Epithelial cell of proximal tubule (primary cell): ENCODE measurements around the gene PPP1R14C. TPM values are rescaled to one million over a fixed set of nuclear protein-coding genes. Genes with fewer than 3 reads are reported as not detected.

ENCODE experiments used
- DNase-seq: peaks from one replicate; pipeline ENCODE4 v3.0.0-alpha.2; 2011; ENCODE audit warnings: low read depth
- H3K4me3 ChIP-seq: 2 replicates; pipeline ENCODE4 v1.5.1; 2011; ENCODE audit warnings: low read depth, mild to moderate bottlenecking, low read length
- CTCF ChIP-seq: conservative IDR thresholded peaks from 2 replicates; pipeline ENCODE4 v1.5.1; 2012; ENCODE audit warnings: low read depth, mild to moderate bottlenecking, low read length
- total RNA-seq: library from RNA; depleted of rRNA; stranded (reverse); fragments of >200 nt; gene quantifications from 2 replicates; pipeline ENCODE4 v1.2.3, GENCODE V29; 2015

PPP1R14C gene
- total RNA-seq, 1 donor from 2014 or later, result 27.0 TPM

- no peak overlapping the region for H3K4me3 ChIP-seq
- no peak for TF ChIP-seq CTCF
- DNase-seq, result no peak
These were observed 21.1 kb downstream of the PPP1R14C start for GRCh38 chr6:150163970-150164369.

- TF ChIP-seq CTCF, result no peak
- no peak for DNase-seq
- H3K4me3 ChIP-seq, result no peak overlapping the region
These were observed 22.3 kb downstream of the PPP1R14C start for GRCh38 chr6:150165020-150165702.

DNA sequence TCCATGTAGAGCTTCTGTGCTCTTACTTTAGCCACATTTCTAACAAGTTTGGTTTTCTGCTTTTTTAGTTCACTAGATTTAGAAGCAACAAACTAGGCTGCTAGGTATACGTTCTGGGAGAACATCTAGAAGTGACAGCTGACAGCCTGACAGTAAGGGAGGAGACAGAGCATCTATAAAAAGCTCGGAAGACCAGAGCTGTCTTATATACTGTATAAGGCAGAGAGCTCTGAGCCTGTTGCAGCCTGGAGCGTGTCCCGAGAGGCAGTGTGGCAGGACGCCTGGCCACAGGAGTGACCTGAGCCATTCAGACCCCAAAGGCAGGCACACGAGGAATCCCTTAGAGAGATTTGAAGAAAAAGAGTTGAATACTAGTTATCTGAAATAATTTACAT lies 24.6 kb downstream of the PPP1R14C start:
- TF ChIP-seq CTCF, result no peak
- DNase-seq, result no peak
- peak overlapping the region; percentile 50 for H3K4me3 ChIP-seq

DNA sequence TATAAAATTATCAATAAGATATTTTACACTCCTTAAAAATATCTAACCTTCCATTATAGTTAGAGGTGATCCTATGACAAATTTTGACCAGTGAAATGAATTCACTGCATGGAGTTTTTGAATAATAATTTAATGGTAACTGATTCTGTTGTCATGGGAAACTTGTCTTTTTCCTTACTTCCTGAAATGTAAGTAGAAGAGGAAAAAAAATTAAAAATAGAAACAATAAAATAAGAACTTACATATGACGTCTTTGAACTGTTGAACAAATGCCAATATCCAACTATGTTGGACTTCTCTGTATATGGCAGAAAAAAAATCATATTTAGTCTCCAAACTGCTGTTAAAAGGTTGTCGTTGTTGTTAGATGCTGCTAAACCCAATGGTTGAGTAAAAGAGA lies 26.3 kb downstream of the PPP1R14C start:
- DNase-seq, result no peak
- no peak overlapping the region for H3K4me3 ChIP-seq
- TF ChIP-seq CTCF, result no peak

DNA sequence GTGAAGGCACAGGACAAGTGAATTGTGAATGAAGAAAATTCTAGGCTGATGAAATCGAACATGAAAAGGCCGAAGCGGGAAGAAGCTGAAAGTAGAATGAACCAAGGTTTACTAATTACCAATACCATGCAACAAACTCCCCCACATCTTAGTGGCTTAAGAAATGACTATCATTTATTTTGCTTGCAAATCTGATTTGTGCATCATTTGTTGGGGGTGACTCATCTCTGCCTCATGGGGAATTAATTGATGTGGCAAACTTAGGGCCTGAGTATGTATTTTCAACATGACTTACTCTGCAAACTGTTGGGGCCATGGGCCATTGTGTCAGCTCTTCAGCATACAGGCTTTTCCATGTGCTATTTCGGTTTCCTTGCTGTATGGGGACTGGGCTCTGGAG lies 26.8 kb downstream of the PPP1R14C start:
- no peak overlapping the region for H3K4me3 ChIP-seq
- peak; percentile 66 for DNase-seq
- TF ChIP-seq CTCF, result no peak

DNA sequence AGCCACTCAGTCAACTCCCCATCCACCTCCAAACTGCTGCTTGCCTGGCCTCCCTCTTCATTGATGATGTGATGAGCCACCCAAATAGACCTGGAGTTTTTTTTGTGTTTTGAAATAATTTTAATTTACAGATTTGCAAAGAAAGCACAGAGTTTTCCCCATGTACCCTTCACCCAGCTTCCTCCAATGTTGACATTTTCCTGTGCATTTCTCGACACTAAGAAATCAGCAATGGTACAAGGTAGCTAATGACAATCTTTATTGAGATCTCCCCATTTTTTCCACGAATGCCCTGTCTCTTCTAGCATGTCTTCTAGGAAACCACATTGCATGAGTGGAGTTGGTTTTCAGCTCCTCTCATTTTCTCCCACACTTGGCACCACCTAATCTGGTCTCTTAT lies 30.1 kb downstream of the PPP1R14C start:
- DNase-seq, result no peak
- no peak for TF ChIP-seq CTCF
- no peak overlapping the region for H3K4me3 ChIP-seq

DNA sequence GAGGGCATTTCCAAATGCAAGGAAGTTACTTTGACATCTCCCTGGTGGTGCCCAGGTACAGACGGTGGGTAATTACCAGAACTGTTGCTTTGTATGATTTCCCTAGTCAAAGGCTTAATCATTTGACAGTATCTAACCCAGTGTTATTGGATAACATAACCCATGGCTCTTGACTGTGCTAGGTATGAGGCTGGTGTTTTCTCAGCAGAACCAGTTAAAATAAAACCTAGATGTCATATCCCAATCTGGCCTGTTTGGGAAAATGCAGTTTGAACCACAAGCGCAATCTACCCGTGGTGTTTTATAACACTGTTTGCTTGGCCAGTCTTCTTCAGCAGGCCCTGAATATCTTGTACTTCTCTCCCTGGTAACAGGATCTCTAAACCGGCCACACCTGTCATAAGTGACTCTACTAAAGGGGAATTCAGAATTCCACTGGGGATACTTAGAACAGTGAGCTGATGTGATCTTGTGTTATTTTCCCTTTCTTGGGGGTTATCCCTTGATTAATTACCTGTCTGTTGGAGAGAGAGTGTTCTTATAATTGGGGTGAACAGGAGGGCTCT lies 32.8 kb downstream of the PPP1R14C start:
- no peak overlapping the region for H3K4me3 ChIP-seq
- TF ChIP-seq CTCF, result no peak
- peak; percentile 64 for DNase-seq
